ENCODE results near the gene PPP3R1. TPM values are rescaled to one million over a fixed set of nuclear protein-coding genes. Genes with fewer than 3 reads are reported as not detected.

PPP3R1 gene
- total RNA-seq, 1 donor = 38.6 TPM

GRCh38 chr2:68171684-68172083 lies 80.6 kb downstream of the PPP3R1 start:
- H3K4me3 ChIP-seq (ENCODE audit: low read depth, low read length) = no peak overlapping the region
- TF ChIP-seq, protein P1, sequence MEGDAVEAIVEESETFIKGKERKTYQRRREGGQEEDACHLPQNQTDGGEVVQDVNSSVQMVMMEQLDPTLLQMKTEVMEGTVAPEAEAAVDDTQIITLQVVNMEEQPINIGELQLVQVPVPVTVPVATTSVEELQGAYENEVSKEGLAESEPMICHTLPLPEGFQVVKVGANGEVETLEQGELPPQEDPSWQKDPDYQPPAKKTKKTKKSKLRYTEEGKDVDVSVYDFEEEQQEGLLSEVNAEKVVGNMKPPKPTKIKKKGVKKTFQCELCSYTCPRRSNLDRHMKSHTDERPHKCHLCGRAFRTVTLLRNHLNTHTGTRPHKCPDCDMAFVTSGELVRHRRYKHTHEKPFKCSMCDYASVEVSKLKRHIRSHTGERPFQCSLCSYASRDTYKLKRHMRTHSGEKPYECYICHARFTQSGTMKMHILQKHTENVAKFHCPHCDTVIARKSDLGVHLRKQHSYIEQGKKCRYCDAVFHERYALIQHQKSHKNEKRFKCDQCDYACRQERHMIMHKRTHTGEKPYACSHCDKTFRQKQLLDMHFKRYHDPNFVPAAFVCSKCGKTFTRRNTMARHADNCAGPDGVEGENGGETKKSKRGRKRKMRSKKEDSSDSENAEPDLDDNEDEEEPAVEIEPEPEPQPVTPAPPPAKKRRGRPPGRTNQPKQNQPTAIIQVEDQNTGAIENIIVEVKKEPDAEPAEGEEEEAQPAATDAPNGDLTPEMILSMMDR (IDR thresholded peaks at IDR 0.05; ENCODE audit: insufficient read depth, low read length) = no peak
- no peak for DNase-seq (ENCODE audit: low read depth)

GRCh38 chr2:68171146-68171545 lies 81.2 kb downstream of the PPP3R1 start:
- DNase-seq (ENCODE audit: low read depth) = no peak
- no peak overlapping the region for H3K4me3 ChIP-seq (ENCODE audit: low read depth, low read length)
- TF ChIP-seq, protein P1 (IDR thresholded peaks at IDR 0.05; ENCODE audit: insufficient read depth, low read length) = no peak

GRCh38 chr2:68169308-68169707 lies 83.0 kb downstream of the PPP3R1 start:
- DNase-seq (ENCODE audit: low read depth) = no peak
- TF ChIP-seq, protein P1 (IDR thresholded peaks at IDR 0.05; ENCODE audit: insufficient read depth, low read length) = peak; percentile 13
- H3K4me3 ChIP-seq (ENCODE audit: low read depth, low read length) = no peak overlapping the region

- TF ChIP-seq, protein P1 (IDR thresholded peaks at IDR 0.05; ENCODE audit: insufficient read depth, low read length) = no peak
- no peak overlapping the region for H3K4me3 ChIP-seq (ENCODE audit: low read depth, low read length)
- DNase-seq (ENCODE audit: low read depth) = peak; percentile 18
Observed at GRCh38 chr2:68167186-68167585, 85.1 kb downstream of the PPP3R1 start.

DNA sequence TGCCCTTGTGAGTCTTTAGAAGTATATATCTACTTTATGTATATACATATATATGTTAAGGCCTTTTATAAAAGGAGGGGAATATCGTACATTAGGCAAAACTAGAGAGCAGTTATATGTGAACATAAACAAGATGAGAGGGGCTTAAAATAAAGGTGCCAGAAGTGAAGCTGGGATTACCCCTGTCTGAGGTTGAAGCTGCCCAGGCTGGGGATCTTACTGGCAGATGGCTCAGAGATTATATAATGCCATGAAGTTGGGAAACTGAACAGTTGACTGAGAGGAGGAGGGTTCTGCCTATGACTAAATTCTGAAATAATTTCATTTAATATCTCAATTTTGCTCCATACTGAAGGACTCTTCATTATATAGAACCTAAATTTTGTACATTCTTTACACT lies 88.7 kb downstream of the PPP3R1 start:
- no peak for DNase-seq (ENCODE audit: low read depth)
- no peak overlapping the region for H3K4me3 ChIP-seq (ENCODE audit: low read depth, low read length)
- TF ChIP-seq, protein P1 (IDR thresholded peaks at IDR 0.05; ENCODE audit: insufficient read depth, low read length) = no peak

GRCh38 chr2:68158134-68158447 lies 94.2 kb downstream of the PPP3R1 start:
- H3K4me3 ChIP-seq (ENCODE audit: low read depth, low read length) = peak overlapping the region; percentile 96
- DNase-seq (ENCODE audit: low read depth) = no peak
- TF ChIP-seq, protein P1 (IDR thresholded peaks at IDR 0.05; ENCODE audit: insufficient read depth, low read length) = no peak

GRCh38 chr2:68157402-68158133 lies 94.8 kb downstream of the PPP3R1 start, which contains the start of gene PNO1:
TSS of gene PNO1 (plus strand) at chr2:68157888. CDS start at chr2:68157935, 47 bp downstream.
- TF ChIP-seq, protein P1 (IDR thresholded peaks at IDR 0.05; ENCODE audit: insufficient read depth, low read length) = peak; percentile 24
- DNase-seq (ENCODE audit: low read depth) = peak; percentile 96
- H3K4me3 ChIP-seq (ENCODE audit: low read depth, low read length) = peak within 1 kb of the TSS; percentile 96
